Effector memory CD8-positive, alpha-beta T cell (primary cell): ENCODE measurements around the gene TRAPPC5.

Experiments used
- ATAC-seq: fragments of 150-1000 bp; cut with Tn5 transposase; replicated peaks from 2 replicates; pipeline ENCODE4 v1.10.0; 2021; ENCODE audit warnings: mild to moderate bottlenecking, moderate library complexity
- DNase-seq, 3 experiments: peaks; one replicate each; pipeline ENCODE4 v3.0.0; 2021
- H3K27ac Mint-ChIP-seq, 2 donors: one replicate each; pipeline ENCODE4 v1.8.0; 2022; ENCODE audit warnings: mild to moderate bottlenecking in 2 of 2, mixed read lengths in 2 of 2, moderate library complexity in 2 of 2
- H3K27me3 Mint-ChIP-seq, 2 donors: one replicate each; pipeline ENCODE4 v1.8.0; 2022; ENCODE audit warnings: mixed read lengths in 2 of 2
- H3K36me3 Mint-ChIP-seq: one replicate; pipeline ENCODE4 v1.8.0; 2022; ENCODE audit warnings: mild to moderate bottlenecking, moderate library complexity, mixed read lengths; ENCODE audit not compliant: insufficient read depth
- H3K4me1 Mint-ChIP-seq, 2 donors: one replicate each; pipeline ENCODE4 v1.8.0; 2022; ENCODE audit warnings: low read depth in 2 of 2, mixed read lengths in 2 of 2
- H3K4me3 Mint-ChIP-seq, 2 donors: one replicate each; pipeline ENCODE4 v1.8.0; 2022; ENCODE audit warnings: mild to moderate bottlenecking in 2 of 2, mixed read lengths in 2 of 2, moderate library complexity in 2 of 2
- H3K9me3 Mint-ChIP-seq, 2 donors: one replicate each; pipeline ENCODE4 v1.8.0; 2022; ENCODE audit warnings: mixed read lengths in 2 of 2

The TRAPPC5 gene

GRCh38 chr19:7674010-7675005 lies 6.3 kb upstream of the TRAPPC5 start:
- no peak overlapping the region for H3K4me3 Mint-ChIP-seq
- peaks cover 74 to 93% of the 10 kb centered on the region in 2 donors for H3K27me3 Mint-ChIP-seq
- peaks cover 3% of the 10 kb centered on the region for H3K36me3 Mint-ChIP-seq
- H3K27ac Mint-ChIP-seq = no peak overlapping the region
- DNase-seq (no peak), ATAC-seq (no peak)
- peaks cover 10 to 28% of the 10 kb centered on the region in 2 donors for H3K4me1 Mint-ChIP-seq
- no peaks in the 10 kb centered on the region for H3K9me3 Mint-ChIP-seq

GRCh38 chr19:7676376-7676775 lies 4.3 kb upstream of the TRAPPC5 start:
- peak overlapping the region in 1 of 2 donors; percentile 43 for H3K4me3 Mint-ChIP-seq
- H3K27ac Mint-ChIP-seq = no peak overlapping the region
- peaks cover 24% of the 10 kb centered on the region for H3K36me3 Mint-ChIP-seq
- DNase-seq (no peak), ATAC-seq (no peak)
- H3K9me3 Mint-ChIP-seq = no peaks in the 10 kb centered on the region
- H3K27me3 Mint-ChIP-seq = peaks cover 57 to 77% of the 10 kb centered on the region in 2 donors
- peaks cover 17 to 31% of the 10 kb centered on the region in 2 donors for H3K4me1 Mint-ChIP-seq

- H3K36me3 Mint-ChIP-seq = peaks cover 28% of the 10 kb centered on the region
- H3K9me3 Mint-ChIP-seq = no peaks in the 10 kb centered on the region
- peak within 1 kb of the TSS in 1 of 2 donors; percentile 43 for H3K4me3 Mint-ChIP-seq
- peak within 1 kb of the TSS in 1 of 2 donors; percentile 57 for H3K27ac Mint-ChIP-seq
- ATAC-seq (no peak), DNase-seq (no peak)
- H3K27me3 Mint-ChIP-seq = peaks cover 52 to 72% of the 10 kb centered on the region in 2 donors
- H3K4me1 Mint-ChIP-seq = peaks cover 22 to 35% of the 10 kb centered on the region in 2 donors
Measured at GRCh38 chr19:7676854-7677253, 3.8 kb upstream of the TRAPPC5 start, which contains the start of gene MCEMP1. Gene MCEMP1 (plus strand): TSS chr19:7677090. CDS start chr19:7677121, 31 bp downstream.

DNA sequence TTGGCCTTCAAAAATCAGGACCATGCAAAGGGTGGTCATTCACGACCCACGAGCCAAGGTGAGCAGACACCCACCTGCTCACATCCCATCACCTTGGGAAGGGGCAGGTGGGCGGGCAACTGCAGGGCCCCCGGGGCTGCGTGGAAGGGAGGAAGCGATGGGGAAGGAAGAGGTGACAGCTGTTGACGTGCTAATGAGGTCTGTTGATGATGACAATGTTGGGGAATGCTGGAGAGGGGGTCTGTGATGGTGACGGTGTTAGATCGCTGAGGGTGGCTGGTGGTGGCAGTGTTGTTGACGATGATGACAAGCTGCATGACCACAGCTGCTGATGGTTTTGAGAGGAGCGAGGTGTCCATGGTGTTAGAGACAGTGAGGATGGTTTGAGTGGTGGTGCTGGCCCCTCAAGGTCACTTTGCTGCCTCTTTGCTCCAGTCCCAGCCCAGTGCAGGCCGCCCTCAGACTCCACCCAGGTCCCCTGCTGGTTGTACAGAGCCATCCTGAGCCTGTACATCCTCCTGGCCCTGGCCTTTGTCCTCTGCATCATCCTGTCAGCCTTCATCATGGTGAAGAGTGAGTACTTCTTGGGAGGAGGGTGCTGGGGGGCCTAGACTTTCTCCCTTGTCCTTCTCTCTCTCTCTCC lies 2.8 kb upstream of the TRAPPC5 start:
- no peak overlapping the region for H3K4me3 Mint-ChIP-seq

DNA sequence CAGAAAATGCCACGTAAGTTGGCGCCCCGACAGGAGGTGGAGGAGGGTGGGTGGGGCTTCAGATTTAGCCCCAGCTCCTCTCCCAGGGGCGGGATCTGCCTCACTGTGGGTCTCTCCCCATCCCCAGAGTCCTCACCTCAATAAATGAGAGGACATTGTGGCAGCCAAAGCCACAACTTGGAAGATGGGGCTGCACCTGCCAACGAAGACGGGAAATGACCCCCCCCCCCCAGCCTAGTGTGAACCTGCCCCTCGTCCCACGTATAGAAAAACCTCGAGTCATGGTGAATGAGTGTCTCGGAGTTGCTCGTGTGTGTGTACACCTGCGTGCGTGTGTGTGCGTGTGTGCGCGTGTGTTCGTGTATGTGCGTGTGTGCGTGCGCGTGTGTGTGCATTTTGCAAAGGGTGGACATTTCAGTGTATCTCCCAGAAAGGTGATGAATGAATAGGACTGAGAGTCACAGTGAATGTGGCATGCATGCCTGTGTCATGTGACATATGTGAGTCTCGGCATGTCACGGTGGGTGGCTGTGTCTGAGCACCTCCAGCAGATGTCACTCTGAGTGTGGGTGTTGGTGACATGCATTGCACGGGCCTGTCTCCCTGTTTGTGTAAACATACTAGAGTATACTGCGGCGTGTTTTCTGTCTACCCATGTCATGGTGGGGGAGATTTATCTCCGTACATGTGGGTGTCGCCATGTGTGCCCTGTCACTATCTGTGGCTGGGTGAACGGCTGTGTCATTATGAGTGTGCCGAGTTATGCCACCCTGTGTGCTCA lies 1.5 kb upstream of the TRAPPC5 start:
- Mint-ChIP-seq H3K4me1 (peaks cover 28 to 40% of the 10 kb centered on the region in 2 donors), H3K4me3 (peak overlapping the region; percentile 56 to 65), H3K27ac (peak overlapping the region; percentile 28 to 67), H3K36me3 (peaks cover 42% of the 10 kb centered on the region), H3K9me3 (no peaks in the 10 kb centered on the region), H3K27me3 (peaks cover 36 to 49% of the 10 kb centered on the region in 2 donors)
- ATAC-seq (peak; percentile 65), DNase-seq (peak; percentile 54 to 58 (median 56))

More for the DNA sequence above, 2.8 kb upstream of the TRAPPC5 start:
- no peak for ATAC-seq
- Mint-ChIP-seq H3K4me1 (peaks cover 27 to 40% of the 10 kb centered on the region in 2 donors), H3K36me3 (peaks cover 33% of the 10 kb centered on the region), H3K27ac (peak overlapping the region in 1 of 2 donors; percentile 57), H3K9me3 (no peaks in the 10 kb centered on the region), H3K27me3 (peaks cover 49 to 63% of the 10 kb centered on the region in 2 donors)
- DNase-seq = no peak

DNA sequence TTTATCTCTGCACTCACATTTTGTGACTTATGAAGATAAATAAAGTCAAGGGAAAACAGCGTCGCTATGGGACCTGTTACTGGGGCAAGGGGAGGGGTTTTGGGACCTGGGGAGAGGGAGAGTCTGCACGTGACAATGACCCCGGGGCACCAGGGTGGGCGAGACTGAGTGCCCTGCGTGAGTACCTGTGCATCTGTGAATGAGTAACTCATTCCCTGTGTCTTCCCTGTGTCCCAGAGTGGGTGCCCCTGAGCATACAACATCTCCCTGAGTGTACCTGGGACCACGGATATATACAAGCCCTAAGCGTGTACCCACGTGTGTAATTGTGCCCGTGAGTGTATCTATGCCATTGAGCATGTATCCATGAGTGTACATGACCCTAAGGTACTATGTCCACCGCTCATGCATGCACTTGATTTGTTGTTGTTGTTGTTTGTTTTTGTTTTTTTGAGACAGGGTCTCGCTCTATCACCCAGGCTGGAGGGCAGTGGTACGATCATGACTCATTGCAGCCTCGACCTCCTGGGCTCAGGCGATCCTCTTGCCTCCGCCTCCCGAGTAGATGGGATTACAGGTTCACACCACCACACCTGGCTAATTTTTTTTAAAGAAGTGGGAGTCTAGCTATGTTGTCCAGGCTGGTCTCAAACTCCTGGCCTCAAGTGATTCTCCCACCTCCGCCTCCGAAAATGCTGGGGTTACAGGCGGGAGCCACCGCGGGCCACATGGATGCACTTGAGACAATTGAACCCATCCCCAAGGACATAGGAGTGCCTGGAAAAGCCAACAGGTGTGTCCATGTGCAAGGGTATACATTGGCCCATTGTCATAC lies 645 bp upstream of the TRAPPC5 start:
- ATAC-seq = no peak
- Mint-ChIP-seq H3K4me1 (peaks cover 28 to 40% of the 10 kb centered on the region in 2 donors), H3K27ac (peak overlapping the region; percentile 28 to 67)

DNA sequence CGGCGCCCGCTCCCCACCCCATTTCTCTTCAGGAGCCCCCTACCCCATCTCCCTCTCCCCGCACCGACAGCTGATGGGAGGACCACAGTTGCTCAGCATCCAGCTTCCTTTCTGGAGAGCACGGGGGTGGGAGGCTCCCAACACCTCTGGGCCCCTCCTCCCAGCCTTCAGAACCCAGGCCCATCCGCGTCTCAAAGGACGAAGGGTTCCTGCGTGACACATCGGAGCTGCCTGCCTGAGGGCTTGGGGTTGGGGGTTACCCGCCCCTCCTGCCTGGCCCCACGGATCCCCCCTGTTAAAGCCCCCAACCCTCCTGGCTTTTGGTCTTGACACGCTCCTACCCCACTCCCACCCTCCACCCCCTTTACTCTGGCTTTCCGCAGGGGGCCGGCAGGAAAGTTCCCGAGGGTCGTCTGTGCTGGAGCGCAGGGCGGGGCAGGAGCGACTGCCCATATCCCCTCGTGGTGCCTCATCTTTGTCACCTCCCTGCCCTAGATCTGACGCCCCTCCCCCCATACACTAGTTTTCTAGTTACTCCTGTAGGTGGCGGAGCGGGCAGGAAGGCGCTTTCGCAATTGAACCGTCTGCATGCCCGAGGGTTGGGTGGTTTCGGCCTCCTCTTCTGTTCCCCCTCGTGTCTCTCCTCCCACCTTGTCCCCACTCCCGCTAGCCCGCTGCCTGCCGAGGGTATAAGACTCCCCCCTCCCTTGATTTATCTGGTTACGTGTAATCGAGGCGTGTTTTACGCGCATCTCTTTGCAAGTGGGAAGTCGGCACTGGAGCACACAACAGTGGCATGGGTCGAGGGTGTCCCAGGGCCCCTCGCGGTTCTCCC lies 924 bp downstream of the TRAPPC5 start:
- H3K4me1 Mint-ChIP-seq = peaks cover 33 to 38% of the 10 kb centered on the region in 2 donors
- DNase-seq = peak; percentile 76 to 84 (median 78)
- H3K9me3 Mint-ChIP-seq = no peaks in the 10 kb centered on the region
- peaks cover 20 to 32% of the 10 kb centered on the region in 2 donors for H3K27me3 Mint-ChIP-seq
- H3K27ac Mint-ChIP-seq = peak overlapping the region; percentile 92 to 96
- peak overlapping the region; percentile 94 to 95 for H3K4me3 Mint-ChIP-seq
- peaks cover 50% of the 10 kb centered on the region for H3K36me3 Mint-ChIP-seq
- peak; percentile 55 for ATAC-seq

More for the DNA sequence above, 645 bp upstream of the TRAPPC5 start:
- Mint-ChIP-seq H3K36me3 (peaks cover 45% of the 10 kb centered on the region), H3K9me3 (no peaks in the 10 kb centered on the region), H3K4me3 (peak overlapping the region; percentile 65 to 94), H3K27me3 (peaks cover 31 to 45% of the 10 kb centered on the region in 2 donors)
- DNase-seq = no peak

DNA sequence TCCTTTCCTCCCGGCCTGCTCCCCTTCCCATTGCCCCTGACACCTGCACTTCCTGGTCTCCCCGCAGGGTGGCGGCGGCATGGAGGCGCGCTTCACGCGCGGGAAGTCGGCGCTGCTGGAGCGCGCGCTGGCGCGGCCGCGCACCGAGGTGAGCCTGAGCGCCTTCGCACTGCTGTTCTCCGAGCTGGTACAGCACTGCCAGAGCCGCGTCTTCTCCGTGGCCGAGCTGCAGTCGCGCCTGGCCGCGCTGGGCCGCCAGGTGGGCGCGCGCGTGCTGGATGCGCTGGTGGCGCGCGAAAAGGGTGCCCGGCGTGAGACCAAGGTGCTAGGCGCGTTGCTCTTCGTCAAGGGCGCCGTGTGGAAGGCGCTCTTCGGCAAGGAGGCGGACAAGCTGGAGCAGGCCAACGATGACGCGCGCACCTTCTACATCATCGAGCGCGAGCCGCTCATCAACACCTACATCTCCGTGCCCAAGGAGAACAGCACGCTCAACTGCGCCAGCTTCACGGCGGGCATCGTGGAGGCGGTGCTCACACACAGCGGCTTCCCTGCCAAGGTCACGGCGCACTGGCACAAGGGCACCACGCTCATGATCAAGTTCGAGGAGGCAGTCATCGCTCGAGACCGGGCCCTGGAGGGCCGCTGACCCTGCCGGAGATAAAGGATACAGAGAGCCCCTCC lies 1.7 kb downstream of the TRAPPC5 start:
- peaks cover 33 to 34% of the 10 kb centered on the region in 2 donors for H3K4me1 Mint-ChIP-seq
- ATAC-seq = no peak
- peaks cover 13 to 25% of the 10 kb centered on the region in 2 donors for H3K27me3 Mint-ChIP-seq
- H3K36me3 Mint-ChIP-seq = peaks cover 50% of the 10 kb centered on the region
- no peak for DNase-seq
- no peaks in the 10 kb centered on the region for H3K9me3 Mint-ChIP-seq
- H3K27ac Mint-ChIP-seq = peak overlapping the region in 1 of 2 donors; percentile 96
- peak overlapping the region; percentile 94 to 95 for H3K4me3 Mint-ChIP-seq

GRCh38 chr19:7685546-7686445 lies 5.2 kb downstream of the TRAPPC5 start:
- ATAC-seq = no peak
- H3K9me3 Mint-ChIP-seq = no peaks in the 10 kb centered on the region
- H3K27ac Mint-ChIP-seq = no peak overlapping the region
- H3K27me3 Mint-ChIP-seq = no peaks in the 10 kb centered on the region
- no peak for DNase-seq
- H3K4me1 Mint-ChIP-seq = peaks cover 12 to 19% of the 10 kb centered on the region in 2 donors
- H3K36me3 Mint-ChIP-seq = peaks cover 42% of the 10 kb centered on the region
- H3K4me3 Mint-ChIP-seq = no peak overlapping the region

- ATAC-seq (no peak), DNase-seq (no peak)
- Mint-ChIP-seq H3K4me1 (peaks cover 5 to 9% of the 10 kb centered on the region in 2 donors), H3K36me3 (peaks cover 31% of the 10 kb centered on the region), H3K27me3 (no peaks in the 10 kb centered on the region), H3K4me3 (no peak overlapping the region), H3K9me3 (no peaks in the 10 kb centered on the region), H3K27ac (no peak overlapping the region)
Measured at GRCh38 chr19:7687177-7687576, 6.5 kb downstream of the TRAPPC5 start.
